GM19023 (cell line): ENCODE measurements around the gene PITPNB.
A peak's percentile ranks its signal among the peaks of the same experiment; 100 is the strongest.

ENCODE experiments used
- ATAC-seq: cut with Tn5 transposase; IDR thresholded peaks from one replicate; pipeline ENCODE4 v1.9.1; 2021; ENCODE audit warnings: mild to moderate bottlenecking, moderate library complexity; ENCODE audit not compliant: unreplicated experiment

The PITPNB gene

DNA sequence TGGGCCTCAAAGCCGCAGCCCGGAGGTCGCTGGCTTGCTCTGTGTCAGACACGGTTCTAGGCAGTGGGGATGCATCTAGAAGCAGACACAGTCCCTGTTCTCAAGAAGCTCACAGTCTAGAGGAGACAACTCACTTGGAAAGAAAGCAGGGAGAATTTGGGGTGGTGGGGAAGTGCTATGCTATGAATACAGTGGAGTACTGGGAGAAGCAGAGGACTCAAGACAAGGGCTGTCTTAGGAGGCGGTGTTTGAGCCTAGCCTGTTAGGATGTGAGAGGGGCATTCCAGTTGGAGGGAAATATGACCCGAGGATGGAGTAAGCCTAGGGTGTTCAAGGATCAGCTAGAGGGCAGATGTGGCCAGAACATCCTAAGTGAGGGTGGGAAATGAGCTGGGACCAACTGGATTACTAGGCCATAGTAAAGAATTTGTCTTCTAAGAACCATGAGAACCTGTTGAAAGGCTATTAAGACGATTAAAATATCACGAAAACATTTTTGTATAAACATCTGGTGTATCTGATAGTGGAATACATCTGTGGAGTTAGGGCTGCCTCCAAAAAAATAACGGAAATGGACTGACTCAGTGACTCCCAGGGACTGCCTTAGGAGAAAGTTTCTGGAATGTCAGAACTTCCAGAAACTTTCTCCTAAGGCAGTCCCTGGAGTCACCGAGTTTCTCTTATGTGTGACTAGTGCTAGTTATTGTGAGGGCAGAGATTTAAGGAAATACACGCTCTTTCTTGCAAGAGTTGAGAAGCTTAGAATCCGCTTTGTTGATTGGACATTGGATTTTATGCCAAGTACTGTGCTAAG is 1.1 kb upstream of the PITPNB start:
- peak; percentile 36 for ATAC-seq

DNA sequence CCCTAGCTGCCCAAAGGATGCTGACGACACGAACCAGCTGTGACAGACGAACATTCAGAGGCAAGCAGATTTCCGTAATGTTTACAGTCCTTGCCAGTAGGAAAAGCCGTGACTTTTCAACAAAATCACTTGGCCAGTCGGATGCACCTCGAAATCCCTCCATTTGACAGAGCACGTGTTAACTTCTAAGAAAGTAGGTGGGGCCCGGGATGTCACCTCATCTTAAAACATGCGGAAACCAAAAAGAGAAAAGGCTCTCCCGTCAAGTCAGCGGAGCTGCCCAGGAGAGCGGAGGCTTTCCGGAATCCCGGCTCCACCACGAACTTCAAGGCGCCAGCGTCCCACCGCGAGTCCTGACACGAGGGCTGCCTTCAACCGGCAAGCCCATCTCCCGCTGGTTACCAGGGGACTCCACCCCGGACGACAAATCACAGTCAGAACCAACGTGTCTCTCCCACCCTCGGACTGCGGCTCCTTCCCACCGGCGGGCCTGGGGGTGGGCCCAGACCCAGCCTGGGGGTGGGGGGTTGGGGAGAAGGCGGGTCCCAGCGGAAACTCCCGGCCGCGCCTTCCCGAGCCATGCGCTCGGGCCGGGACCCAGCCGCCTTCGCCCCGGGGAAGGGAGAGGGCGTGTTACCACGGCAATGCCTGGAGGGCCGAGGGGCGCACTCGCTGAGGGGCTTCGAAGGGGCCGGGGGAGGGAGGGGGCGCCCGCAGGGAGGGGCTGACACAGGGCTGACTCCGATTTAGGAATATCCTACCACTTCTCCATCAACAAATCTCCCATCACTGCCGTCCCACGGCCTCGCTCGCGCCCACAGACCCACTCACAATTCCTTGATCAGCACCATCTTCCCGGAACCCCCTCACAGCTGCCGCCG is 475 bp downstream of the PITPNB start:
- ATAC-seq, result peak; percentile 33

DNA sequence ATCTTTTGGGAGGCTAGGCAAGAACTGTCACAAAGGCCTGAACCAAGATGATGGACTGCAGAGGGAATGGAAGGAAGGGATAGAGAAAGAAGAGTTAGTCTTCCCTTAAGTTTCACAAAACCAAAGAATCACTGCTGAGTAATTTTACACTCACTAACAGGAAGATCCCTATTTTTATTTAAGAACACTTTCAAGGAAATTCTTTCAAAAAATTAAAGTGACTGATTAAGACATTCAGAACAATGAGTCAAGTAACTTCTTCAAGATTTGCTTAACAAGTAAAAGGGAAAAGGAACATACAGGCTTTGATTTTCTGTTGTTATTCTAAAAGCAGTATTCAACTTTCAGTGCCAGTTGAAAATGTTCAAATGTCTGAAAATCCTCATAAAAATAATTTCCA is 3.1 kb downstream of the PITPNB start:
- ATAC-seq, result no peak

DNA sequence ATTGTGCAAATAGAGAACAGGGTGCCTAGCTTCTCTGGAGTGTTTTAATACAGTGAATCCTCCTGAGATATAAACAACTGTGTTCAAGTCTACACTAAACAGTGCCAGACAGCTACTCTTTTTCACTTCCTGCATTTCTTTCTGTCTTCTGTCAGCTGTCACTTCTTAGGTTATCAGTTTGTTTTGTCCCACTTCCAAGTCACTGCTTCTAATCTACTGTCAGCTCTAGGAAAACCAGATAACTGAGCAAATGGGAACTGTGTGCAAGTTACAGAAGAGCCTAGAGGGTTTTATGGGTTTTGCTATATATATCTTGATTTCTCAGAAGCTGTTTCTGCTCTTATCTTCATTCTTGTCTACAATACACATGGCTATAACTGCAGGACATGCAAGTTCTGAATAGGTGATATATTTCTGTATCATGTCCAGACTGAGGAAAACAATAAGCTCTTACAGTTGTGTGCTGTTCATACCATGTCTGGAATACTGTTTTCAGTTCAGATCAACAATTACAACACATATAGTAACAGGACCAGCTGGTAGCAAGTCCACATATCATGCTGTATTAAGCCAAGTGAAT is 5.8 kb downstream of the PITPNB start:
- no peak for ATAC-seq

DNA sequence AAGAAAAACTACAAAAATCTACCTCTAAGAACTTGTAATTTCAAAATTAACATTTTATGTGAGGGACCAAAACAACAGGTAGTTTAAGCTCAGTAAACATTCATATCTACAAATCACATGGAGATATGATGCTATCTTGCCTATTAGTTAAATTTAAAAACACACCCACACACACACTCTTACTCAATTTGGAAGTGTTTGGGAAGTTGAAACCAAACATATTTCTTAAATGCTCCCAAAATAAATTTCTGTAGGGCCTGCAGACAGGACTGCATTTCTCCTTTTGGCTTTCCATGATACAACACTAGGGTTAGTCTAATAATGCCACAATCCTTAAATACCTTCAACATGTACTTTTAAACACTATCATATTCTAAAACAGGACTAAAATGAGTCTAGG is 7.0 kb downstream of the PITPNB start:
- ATAC-seq, result no peak

DNA sequence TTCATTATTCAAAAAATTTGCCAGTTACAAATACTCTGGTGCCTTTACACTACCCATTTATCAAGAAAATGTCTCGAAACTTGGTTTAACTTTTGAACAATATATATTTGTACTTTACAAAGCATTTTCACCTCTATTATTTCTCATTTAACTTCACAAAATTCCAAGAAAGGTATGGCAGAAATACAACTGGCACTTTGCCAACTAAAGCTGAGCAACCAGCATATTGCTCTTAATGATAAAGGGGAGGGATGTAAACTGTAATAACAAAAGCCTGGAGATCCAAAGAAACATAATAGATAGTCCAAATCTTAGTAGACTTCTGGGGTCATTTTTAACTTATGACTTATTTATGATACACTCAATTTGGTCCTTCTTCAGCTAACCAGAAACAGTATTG is 7.7 kb downstream of the PITPNB start:
- ATAC-seq, result no peak

DNA sequence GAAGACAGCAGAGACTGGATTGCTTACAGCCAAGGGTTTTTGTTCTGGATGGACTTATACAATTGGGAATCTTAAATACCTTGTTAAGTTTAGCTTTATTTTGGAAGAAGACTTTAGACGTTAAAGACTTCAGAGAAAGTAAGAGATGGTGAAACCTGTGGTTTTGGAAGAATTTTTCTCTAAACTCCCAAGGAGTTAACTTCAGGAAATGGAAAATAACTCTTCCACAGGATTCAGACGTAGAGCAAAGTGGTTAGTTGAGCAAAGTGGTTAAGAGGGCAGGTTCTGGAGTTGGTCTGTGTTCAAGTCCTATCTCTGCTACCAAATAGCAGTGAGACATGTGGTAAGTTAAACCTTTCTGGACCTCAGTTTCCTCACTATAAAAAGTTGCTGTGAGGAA is 12.8 kb downstream of the PITPNB start:
- ATAC-seq, result no peak

DNA sequence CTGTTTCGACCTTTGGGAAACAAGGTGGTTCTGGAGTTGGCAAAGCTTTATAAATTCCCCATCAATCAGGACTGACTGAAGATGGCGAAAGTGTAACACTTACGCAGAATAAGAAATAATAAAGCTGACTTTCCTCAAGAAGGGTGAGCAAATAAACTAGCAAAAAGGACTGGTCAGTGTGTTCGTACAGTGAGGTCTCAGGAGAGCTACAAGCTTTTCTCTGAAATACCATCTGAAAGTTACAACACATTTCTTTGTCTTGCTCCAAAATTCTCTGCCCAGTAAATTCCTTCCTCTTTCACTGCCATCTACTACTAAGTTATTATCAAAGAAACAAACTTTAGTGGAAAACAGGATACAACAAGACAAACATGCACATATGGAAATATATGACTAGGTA is 13.4 kb downstream of the PITPNB start:
- no peak for ATAC-seq

DNA sequence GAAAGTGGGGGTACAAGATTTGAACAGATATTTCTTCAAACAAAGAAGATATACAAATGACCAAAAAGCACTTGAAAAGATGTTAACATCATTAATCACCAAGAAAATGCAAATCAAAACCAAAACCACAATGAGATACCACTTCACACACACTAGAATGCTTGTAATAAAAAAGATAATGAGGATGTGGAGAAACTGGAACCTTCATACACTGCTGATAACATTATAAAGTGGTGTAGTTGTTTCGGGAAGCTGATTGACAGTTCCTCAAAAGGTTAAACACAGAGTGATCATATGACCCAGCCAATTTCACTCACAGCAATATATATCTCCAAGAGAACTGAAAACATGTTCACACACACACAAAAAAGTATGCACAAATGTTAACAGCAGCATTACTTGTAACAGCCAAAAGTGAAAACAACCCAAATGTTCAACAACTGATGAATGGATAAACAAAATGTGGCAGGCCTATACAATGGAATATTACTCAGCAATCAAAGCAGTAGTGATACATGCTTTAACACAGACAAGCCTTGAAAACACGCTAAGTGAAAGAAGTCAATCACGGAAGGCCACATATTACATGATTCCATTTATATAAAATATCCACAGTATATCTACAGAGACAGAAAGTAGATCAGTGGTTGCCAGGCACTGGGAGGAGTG is 15.1 kb downstream of the PITPNB start:
- ATAC-seq, result no peak

DNA sequence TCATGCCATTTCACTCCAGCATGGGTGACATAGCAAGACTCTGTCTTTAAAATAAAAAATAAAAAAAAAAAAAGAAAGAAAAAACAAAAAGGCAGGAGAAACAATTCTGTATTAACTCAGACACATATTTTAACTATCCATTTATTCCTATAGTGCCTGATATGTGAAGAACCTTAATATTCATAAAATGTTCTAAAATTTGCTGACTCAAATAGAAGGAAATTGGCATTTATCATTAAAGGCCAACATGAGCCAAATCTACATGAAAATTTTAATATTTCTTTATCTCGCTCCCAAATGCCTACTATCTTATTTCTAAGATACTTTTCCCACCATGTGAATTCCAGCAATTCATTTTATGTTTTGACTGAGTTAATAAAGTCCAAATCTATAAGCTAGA is 18.9 kb downstream of the PITPNB start:
- no peak for ATAC-seq

DNA sequence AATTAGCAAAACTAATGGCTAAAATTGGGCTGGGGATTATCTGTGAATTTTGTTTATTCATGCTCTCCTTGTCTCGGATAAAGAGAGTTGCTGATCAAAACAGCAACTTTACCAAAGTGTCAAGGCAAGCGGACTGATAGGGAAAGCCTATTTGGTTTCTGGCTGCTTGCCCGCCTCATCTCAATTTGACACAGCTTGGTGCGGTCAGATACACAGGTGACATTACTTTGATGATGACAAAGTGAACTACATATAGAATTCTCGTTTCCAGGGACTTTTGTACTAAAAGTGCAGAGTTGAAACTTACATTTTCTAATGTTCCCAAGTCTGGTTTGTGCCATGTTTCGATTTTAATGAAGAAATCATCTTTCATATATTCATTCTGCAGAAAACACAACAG is 22.8 kb downstream of the PITPNB start:
- ATAC-seq, result no peak

DNA sequence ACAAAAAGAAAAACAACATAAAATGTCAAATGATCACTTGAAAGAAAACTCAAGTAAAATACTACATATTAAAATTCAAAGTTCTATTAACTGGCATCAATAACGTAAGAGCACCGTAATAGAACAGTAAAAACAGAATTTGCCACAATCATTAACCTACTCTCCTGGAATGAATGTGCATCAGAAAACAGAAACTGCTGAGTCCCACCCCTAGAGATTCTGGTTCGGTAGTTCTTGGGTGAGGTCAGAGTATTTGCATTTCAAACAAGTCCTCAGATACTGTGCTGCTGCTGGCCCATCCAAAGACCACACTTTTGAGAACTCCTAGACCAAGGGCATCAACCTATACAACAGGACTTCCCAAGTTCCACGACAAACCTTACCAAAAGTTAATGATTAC is 23.5 kb downstream of the PITPNB start:
- ATAC-seq, result peak; percentile 88

DNA sequence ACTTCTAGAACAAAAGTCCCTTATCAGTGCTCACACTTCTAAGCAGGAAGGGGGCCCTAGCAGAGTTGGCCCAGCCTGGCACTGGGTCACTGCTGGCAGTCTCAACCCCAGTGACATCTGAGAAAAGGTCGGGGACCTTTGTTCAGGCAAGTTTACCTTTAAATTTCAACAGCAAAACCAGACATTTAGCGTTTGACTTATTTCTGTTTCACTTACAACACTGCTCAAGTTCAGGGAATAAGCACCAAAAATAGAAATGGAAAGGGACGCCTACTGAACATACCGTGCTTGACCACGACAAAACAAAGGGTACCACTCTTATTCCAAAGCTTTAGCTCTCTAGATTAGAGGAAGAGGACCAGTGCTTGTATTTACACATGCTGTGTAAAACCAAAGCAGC is 26.2 kb downstream of the PITPNB start:
- no peak for ATAC-seq

DNA sequence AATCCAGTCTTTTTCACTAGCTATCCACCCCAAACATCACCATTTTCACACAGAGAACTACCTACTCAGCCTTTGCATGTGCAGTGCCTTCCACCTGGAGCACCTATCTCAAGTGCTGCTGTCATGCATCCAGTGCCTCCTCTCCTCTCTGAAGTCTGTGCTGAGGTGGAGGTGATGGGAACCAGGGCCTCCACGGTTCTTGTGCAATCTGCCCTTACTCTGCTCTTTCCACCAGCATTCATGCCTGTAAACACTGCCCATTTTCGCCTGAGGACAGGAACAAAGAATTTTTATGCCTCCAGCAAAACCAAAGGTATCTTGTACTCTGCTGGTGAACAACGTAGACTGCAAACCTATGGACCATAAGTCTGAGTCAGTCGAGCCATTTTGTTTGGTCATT is 27.0 kb downstream of the PITPNB start:
- no peak for ATAC-seq

DNA sequence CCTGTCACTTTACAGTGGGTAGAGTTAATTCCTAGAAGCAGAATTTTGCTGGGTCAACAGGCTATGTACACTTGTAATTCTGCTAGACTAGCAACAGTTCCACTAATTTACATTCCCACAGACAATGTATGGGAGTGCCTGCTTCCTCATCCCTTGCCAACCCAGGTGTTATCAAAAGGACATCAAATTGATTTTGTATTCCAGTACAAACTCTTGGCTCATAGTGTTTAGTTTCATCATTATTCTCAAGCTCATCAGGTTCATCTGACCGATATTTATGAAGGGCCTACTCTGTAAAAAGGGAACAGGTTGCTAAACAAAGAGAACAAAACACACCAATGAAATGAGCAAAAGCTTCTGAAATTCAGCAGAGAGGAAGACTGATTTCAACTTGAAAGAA is 30.7 kb downstream of the PITPNB start:
- ATAC-seq, result no peak

DNA sequence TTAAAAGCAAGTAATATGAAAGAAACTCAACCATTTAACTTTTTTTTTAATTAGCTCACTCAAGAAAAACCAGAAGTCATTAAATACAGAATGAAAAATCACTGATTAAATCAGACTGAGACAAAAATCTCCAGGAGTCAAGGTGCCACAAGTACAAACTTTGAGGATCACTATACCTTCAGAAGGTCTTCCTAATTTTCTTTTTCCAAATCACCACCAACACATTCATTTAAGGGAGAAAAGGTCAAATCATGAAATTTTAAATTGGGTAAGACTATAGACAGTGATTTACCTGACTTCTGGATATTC is 32.3 kb downstream of the PITPNB start:
- ATAC-seq, result no peak

DNA sequence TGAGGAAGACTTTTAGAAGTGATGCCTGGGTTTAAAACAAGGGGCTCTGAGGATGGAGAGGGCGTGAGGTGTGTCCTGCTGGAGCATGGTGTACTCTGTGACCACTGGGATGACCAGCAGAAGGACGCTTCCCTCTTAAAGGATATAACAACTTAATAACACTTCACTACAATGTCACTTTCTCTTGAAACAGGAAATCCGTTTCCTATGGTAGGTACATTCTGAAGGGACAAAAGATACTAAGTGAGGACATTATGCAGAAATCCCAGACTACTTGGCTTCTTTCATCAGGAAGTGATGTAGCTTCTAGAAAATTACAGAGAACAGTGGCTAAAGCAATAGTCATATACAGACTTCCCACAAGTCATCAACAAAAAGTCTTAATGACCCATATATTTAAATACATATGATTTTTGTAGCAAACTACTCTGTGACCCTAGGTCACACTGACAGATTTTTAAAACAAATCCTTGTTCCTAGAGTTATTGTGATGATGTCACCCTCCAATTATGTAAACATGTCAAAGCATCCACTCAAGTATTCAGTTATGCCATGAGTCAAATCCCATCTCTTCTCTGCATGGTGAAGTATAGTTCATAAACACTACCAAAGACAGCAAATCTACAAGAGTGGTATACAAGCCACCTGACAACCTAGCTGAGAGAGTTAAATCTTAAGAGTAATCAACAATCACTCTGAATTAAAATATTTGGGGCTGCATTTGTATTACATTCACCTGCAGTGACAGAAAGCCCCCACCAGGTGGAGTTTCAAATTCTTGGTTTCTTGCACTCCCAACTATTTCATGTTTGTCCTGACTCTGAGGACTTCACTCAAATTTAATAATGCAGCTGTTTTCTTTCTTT is 32.8 kb downstream of the PITPNB start:
- no peak for ATAC-seq

DNA sequence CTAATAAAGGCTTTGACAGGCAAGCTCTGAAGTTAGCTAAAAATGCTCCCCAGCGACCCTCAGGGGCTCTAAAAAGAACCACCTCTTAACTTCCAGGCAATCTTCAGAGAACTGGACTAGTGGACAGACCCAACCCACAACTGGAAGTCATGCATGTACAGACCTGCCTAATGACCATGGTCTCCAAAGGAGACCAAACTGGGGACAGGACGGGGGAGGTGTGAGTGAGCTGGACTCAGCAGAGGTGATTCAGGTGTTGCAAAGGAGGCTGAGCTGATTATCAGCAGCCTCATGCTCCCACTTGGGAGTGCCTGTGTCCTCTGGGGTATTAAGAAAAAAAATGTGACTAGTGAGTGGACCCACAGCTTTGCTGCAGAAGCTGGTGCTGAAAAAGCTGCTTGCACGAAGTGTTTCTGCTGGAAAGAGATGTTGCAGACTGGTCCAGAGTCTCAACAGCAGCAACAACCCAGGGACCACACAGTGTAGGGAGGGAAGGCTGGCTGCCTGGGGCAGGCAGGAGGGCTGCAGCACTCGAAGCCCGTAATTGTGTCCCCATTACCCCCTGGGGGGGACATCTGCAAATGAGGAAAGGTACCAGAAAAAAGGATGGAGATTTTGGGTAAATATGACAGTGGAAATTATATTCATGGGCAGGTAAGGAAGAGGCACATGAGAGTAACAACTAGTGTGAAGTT is 35.3 kb downstream of the PITPNB start:
- no peak for ATAC-seq

DNA sequence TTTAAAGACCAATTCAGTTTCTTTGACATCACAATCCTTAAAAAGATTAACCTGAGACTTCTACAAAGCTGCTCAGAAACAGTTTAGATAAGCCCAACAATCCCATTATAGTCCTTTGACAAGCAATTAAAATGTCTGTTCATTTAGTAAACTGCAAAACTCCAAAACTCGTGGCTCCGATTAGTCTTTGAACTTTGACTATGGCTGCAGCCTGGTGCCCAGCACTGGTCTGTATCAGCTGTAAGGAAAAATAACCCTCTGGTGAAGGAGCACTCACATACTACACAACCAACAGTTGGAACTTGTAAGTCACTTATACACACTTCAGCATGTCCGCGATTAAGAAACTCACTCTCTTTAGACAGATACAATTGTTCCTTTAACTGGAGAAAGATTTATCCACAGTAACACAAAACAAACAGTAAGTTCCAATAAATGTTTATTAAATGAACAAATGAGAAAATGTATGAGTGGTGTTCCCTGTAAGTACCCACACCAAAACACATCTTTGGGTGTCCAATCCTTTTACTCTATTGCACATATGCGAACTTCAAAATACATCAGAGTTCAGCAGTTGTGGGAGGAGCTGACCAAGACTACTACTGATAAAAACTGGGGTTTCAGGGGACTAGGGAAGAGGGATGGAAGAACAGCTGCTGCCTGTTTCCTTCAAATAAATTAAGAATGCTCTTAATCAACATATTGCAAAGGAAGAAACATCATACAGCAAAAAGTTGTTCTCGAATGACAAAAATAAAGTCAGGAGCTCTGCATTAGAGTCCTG is 36.4 kb downstream of the PITPNB start:
- ATAC-seq, result no peak
